Stomach smooth muscle (tissue), 2 donors: Measurements from ENCODE around the gene SERINC4.

Experiments
- H3K27ac ChIP-seq: one replicate; pipeline ENCODE4 v1.7.0; 2013; ENCODE audit warnings: mild to moderate bottlenecking, low read length, inconsistent platforms
- H3K27me3 ChIP-seq, 2 donors: one replicate each; pipeline ENCODE4 v1.7.0; 2013; ENCODE audit warnings: low read length in 2 of 2; ENCODE audit not compliant: insufficient read depth in 2 of 2, control insufficient read depth in 1 of 2
- H3K36me3 ChIP-seq, 2 donors: one replicate each; pipeline ENCODE4 v1.7.0; 2013; ENCODE audit warnings: low read length in 2 of 2; ENCODE audit not compliant: control insufficient read depth in 2 of 2, insufficient read depth in 2 of 2
- H3K4me1 ChIP-seq: one replicate; pipeline ENCODE4 v1.7.0; 2013; ENCODE audit warnings: low read length; ENCODE audit not compliant: control insufficient read depth, insufficient read depth
- H3K4me3 ChIP-seq, 2 donors: one replicate each; pipeline ENCODE4 v1.7.0; 2013; ENCODE audit warnings: low read length in 2 of 2
- H3K9ac ChIP-seq, 2 donors: one replicate each; pipeline ENCODE4 v1.7.0; 2013; ENCODE audit warnings: low read length in 2 of 2, mild to moderate bottlenecking in 1 of 2
- H3K9me3 ChIP-seq, 2 donors: one replicate each; pipeline ENCODE4 v1.7.0; 2013; ENCODE audit warnings: low read length in 2 of 2; ENCODE audit not compliant: control insufficient read depth in 2 of 2
- donor health status: healthy.
- donor health status: Pancreatic carcinoma.

SERINC4 gene

GRCh38 chr15:43776101-43776717, 23.8 kb downstream of the SERINC4 start:
- Histone ChIP-seq H3K9ac (peak overlapping the region in 1 of 2 donors; percentile 74), H3K4me1 (peaks cover 16% of the 10 kb centered on the region), H3K36me3 (peaks cover 13 to 16% of the 10 kb centered on the region in 2 donors), H3K27ac (peak overlapping the region; percentile 87), H3K4me3 (peak overlapping the region; percentile 83 to 89), H3K9me3 (no peaks in the 10 kb centered on the region), H3K27me3 (no peaks in the 10 kb centered on the region)

- Histone ChIP-seq H3K36me3 (peaks cover 15 to 21% of the 10 kb centered on the region in 2 donors), H3K9ac (no peak overlapping the region), H3K4me1 (peaks cover 16% of the 10 kb centered on the region), H3K9me3 (no peaks in the 10 kb centered on the region), H3K27ac (peak overlapping the region; percentile 87), H3K27me3 (no peaks in the 10 kb centered on the region), H3K4me3 (no peak overlapping the region)
Measured at GRCh38 chr15:43775411-43775965, 24.5 kb downstream of the SERINC4 start.

GRCh38 chr15:43774062-43774461, 26.0 kb downstream of the SERINC4 start:
- H3K9ac ChIP-seq = no peak overlapping the region
- no peak overlapping the region for H3K27ac ChIP-seq

GRCh38 chr15:43772624-43773023, 27.4 kb downstream of the SERINC4 start:
- H3K27ac ChIP-seq = no peak overlapping the region
- H3K9ac ChIP-seq = no peak overlapping the region
- no peak overlapping the region for H3K4me3 ChIP-seq
- peaks cover 15% of the 10 kb centered on the region for H3K4me1 ChIP-seq
- no peaks in the 10 kb centered on the region for H3K27me3 ChIP-seq
- H3K36me3 ChIP-seq = peaks cover 28 to 30% of the 10 kb centered on the region in 2 donors
- no peaks in the 10 kb centered on the region for H3K9me3 ChIP-seq

More at GRCh38 chr15:43774062-43774461, 26.0 kb downstream of the SERINC4 start:
- H3K4me1 ChIP-seq = peaks cover 16% of the 10 kb centered on the region
- no peaks in the 10 kb centered on the region for H3K9me3 ChIP-seq
- peaks cover 19 to 30% of the 10 kb centered on the region in 2 donors for H3K36me3 ChIP-seq
- H3K27me3 ChIP-seq = no peaks in the 10 kb centered on the region
- no peak overlapping the region for H3K4me3 ChIP-seq

- no peak overlapping the region for H3K27ac ChIP-seq
- H3K27me3 ChIP-seq = no peaks in the 10 kb centered on the region
- H3K9ac ChIP-seq = no peak overlapping the region
- H3K4me1 ChIP-seq = peaks cover 8% of the 10 kb centered on the region
- H3K4me3 ChIP-seq = no peak overlapping the region
- H3K36me3 ChIP-seq = peaks cover 29 to 30% of the 10 kb centered on the region in 2 donors
- H3K9me3 ChIP-seq = no peaks in the 10 kb centered on the region
Measured at GRCh38 chr15:43771816-43772215, 28.2 kb downstream of the SERINC4 start.

GRCh38 chr15:43769584-43770228, 30.3 kb downstream of the SERINC4 start:
- Histone ChIP-seq H3K4me3 (no peak overlapping the region), H3K36me3 (peaks cover 48 to 49% of the 10 kb centered on the region in 2 donors), H3K27me3 (no peaks in the 10 kb centered on the region), H3K4me1 (no peaks in the 10 kb centered on the region), H3K9me3 (no peaks in the 10 kb centered on the region), H3K27ac (no peak overlapping the region), H3K9ac (no peak overlapping the region)

- Histone ChIP-seq H3K27me3 (no peaks in the 10 kb centered on the region), H3K36me3 (peaks cover 30 to 45% of the 10 kb centered on the region in 2 donors), H3K4me1 (peaks cover 5% of the 10 kb centered on the region), H3K9ac (no peak overlapping the region), H3K4me3 (no peak overlapping the region), H3K9me3 (no peaks in the 10 kb centered on the region), H3K27ac (no peak overlapping the region)
Measured at GRCh38 chr15:43763819-43764446, 36.1 kb downstream of the SERINC4 start.

GRCh38 chr15:43762824-43763223, 37.2 kb downstream of the SERINC4 start:
- Histone ChIP-seq H3K4me1 (peaks cover 5% of the 10 kb centered on the region), H3K27me3 (no peaks in the 10 kb centered on the region), H3K36me3 (peaks cover 30 to 41% of the 10 kb centered on the region in 2 donors), H3K4me3 (no peak overlapping the region), H3K9me3 (no peaks in the 10 kb centered on the region), H3K27ac (no peak overlapping the region), H3K9ac (no peak overlapping the region)

GRCh38 chr15:43751885-43752284, 48.1 kb downstream of the SERINC4 start:
- no peaks in the 10 kb centered on the region for H3K27me3 ChIP-seq
- H3K4me1 ChIP-seq = peaks cover 8% of the 10 kb centered on the region
- no peaks in the 10 kb centered on the region for H3K9me3 ChIP-seq
- H3K27ac ChIP-seq = no peak overlapping the region
- no peak overlapping the region for H3K4me3 ChIP-seq
- H3K9ac ChIP-seq = no peak overlapping the region
- H3K36me3 ChIP-seq = peaks cover 5 to 9% of the 10 kb centered on the region in 2 donors

- no peak overlapping the region for H3K9ac ChIP-seq
- H3K9me3 ChIP-seq = no peaks in the 10 kb centered on the region
- H3K4me3 ChIP-seq = no peak overlapping the region
- H3K27me3 ChIP-seq = no peaks in the 10 kb centered on the region
- H3K27ac ChIP-seq = no peak overlapping the region
- peaks cover 8% of the 10 kb centered on the region for H3K4me1 ChIP-seq
- H3K36me3 ChIP-seq = peaks cover 0 to 2% of the 10 kb centered on the region in 2 donors
Measured at GRCh38 chr15:43749690-43750345, 50.2 kb downstream of the SERINC4 start.
